GM19239 (cell line): Measurements from ENCODE around the gene ST6GALNAC1.
"Not testable (repeated sequence)": the region's sequence is repeated elsewhere in the genome, so short reads cannot be mapped to it uniquely, and the experiment has no call there.

Experiments used
- DNase-seq: peaks from one replicate; pipeline ENCODE4 v3.0.0; 2011; ENCODE audit warnings: low spot score; ENCODE audit not compliant: insufficient read length
- FAIRE-seq: peaks from 2 replicates; lab custom pipeline; 2011; peaks lifted over from hg19 to GRCh38; lab: Jason Lieb, UNC

The ST6GALNAC1 gene

DNA sequence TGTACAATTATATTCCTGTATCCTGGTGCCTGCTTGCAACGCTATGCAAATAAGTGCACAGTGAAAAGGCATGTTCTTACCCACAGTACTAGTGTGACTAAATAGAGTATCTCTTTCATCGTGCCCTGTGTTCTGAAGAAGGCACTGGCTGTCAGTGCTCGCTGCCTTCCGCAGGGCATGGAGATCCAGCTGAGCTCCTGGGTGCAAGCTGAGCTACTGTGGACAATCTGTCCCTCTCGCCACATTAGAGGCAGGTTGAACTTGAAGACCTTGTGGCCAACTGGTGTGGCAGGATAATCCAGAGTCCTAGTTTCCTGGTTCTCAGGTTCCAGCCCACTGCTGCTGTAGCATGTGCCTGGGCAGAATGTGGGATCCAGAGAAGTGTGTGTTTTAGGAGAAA lies 1.9 kb upstream of the ST6GALNAC1 start:
- DNase-seq (no peak), FAIRE-seq (no peak)

DNA sequence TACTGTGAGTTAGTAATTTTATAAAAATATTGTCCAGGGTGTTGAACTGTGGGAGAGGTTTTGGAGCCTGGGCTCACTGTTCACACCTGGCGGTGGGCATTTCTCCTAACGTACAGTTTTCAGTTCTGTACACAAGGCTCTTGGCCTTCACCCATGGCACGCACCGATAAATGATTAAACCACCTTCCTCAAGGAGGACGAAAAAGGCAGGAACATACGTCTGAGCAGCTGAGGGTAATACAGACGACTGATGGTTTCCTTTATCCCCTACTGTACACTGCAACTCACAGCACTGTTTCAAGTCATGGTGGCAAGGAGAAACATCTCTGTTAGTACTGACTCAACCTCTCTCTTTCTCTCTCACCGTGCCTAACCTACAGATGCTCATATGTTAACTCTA lies 1.4 kb upstream of the ST6GALNAC1 start:
- FAIRE-seq (no peak), DNase-seq (no peak)

DNA sequence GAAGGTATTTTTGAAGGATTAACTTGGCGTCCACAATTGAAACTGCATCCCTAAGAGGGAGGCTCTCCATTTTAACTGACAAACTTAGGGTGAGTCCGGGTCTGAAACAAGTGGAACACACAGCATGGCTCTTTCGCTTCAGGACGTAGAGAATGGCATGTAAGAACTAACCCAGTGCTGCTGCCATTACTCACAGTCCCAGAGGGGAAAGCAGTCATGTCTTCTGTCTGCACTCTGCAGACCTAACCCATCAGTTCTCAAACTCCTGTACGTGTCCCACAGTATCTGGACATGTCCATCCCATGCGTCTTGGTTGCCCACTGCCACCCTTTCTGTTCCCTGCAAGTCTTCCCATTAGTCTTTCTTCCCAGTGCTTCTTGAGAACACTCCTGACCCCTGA lies 563 bp downstream of the ST6GALNAC1 start:
- no peak for FAIRE-seq
- no peak for DNase-seq

DNA sequence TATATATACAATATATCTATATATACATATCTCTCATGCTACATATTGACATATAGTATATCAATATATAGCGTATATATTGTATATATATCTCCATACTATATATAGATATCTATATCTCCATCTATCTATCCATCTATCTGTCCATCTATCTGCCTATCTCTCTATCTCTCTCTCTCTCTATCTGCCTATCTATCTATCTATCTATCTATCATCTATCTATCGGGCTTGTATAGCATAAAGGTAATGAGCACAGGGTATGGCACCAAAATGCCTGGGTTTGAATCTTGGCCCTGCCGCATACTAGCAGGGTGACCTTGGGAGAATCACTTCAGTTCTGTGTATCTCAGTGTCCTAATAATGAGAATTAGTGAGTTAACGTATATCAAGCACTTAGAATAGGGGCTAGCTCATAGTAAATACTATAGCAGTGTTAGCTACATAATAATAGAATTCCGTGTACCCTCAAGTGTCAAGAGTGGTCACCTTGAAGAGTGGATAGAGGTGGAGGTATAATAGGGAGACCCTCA lies 1.5 kb downstream of the ST6GALNAC1 start:
- FAIRE-seq (no peak), DNase-seq (no peak)

DNA sequence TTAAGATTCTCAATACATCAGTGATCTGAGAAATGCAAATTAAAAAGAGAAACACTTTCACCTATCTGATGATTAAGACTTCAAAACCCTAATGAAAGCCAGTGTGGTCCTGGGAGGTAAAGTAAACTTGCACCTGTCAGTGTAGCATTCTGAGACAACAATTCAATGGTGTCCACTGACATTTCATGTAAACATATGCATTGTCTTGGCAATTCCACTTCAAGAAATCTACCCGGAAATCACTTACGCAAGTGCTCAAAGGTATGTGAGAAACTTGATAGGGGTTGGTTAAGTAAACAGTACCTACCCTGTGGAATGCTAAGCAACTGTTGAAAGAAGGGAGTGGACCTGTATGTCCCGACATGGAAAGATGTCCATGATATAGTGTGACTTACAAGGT lies 2.1 kb downstream of the ST6GALNAC1 start:
- DNase-seq, result no peak

DNA sequence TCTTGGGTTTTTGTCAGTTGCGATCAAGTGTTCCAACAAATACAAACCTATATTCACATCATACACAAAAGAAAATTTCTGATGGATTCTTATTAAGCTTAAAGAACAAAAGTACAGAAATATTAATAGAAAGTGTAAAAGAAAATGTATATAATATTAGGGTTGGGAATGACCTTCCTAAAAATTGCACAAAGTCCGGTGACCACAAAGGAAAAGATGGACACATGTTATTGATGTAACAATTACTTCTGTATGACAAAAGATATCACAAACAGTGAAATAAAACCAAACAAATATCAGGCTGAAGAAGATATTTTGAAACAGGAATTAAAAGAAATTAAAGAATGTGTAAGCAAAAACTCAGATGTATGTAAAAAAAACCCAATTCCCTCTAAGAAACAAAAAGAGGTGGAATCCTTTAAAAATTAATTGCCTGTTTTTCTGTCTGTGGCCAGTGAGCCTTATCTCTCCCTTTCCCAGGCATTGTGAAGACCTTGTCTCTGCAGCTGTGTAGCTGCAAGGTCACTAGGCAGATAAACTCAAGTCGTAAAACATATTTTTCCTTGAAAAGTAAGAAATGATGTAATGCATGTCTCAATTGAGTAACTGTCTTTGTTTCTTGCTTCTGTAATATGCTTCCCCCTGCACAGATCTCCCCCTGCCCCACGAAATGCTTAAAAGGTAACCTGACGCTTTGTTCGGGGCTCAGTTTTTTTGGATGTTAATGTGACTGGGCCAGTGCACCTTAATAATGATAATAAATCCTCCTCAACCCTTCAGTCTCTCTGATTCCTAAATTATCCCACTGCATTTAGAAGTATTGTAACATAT lies 2.8 kb downstream of the ST6GALNAC1 start:
- no peak for DNase-seq
- no peak for FAIRE-seq

More for the DNA sequence above, 2.1 kb downstream of the ST6GALNAC1 start:
- no peak for FAIRE-seq

DNA sequence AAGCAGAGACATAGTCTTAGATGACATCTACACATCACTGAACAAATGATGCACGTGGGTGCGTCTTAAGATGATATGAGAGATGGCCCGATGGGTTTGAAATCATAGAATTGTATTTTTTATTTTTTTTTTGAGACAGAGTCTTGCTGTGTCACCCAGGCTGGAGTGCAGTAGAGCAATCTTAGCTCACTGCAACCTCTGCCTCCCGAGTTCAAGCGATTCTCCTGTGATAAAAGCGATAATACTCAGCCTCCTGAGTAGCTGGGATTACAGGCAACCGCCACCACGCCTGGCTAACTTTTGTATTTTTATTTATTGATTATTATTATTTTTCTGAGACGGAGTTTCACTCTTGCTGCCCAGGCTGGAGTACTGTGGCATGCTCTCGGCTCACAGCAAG lies 5.3 kb downstream of the ST6GALNAC1 start:
- no peak for FAIRE-seq
- no peak for DNase-seq

DNA sequence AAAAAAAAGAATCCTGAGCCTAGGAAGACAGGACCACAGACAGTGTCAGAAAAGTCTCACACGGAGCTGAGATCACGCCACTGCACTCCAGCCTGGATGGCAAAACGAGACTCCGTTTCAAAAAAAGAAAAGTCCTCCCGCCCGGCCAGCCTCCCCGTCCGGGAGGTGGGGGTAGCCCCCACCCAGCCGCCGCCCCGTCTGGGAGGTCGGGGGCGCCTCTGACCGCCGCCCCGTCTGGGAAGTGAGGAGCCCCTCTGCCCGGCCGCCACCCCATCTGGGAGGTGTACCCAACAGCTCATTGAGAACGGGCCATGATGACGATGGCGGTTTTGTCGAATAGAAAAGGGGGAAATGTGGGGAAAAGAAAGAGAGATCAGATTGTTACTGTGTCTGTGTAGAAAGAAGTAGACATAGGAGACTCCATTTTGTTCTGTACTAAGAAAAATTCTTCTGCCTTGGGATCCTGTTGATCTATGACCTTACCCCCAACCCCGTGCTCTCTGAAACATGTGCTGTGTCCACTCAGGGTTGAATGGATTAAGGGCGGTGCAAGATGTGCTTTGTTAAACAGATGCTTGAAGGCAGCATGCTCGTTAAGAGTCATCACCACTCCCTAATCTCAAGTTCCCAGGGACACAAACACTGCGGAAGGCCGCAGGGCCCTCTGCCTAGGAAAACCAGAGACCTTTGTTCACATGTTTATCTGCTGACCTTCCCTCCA lies 6.9 kb downstream of the ST6GALNAC1 start:
- not testable (repeated sequence) for DNase-seq, FAIRE-seq

DNA sequence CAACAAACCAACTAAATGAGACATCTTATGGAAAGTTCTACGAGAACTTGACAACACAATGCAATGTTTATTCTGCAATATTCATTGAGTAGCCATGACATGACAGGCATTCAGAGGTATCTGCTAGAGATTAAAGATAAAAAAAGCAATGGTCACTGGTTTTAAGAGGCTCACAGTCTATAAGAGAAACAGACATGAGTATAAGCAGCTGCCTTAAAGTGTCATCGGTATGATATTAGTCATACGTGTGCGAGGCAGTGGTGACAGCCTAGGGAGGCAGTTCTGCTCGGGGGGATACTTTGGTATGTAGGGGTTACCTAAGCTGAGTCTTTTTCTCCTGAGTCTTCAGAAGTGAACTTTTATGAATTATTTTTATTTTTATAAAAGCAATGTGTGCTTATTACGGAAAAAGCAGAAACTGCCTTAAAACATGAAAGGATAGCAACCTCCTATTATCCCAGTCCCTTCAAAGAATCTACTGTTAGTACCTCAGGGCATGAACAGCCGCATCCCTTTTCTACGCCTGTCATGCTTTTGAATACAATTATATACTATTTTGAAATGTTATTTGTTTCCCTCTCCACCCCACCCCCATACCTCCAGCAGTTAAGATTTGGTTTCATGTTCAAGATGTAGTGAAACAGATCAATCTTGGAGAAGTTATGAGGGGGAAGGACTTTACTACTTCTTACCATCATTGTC lies 7.7 kb downstream of the ST6GALNAC1 start:
- no peak for FAIRE-seq
- DNase-seq, result no peak

DNA sequence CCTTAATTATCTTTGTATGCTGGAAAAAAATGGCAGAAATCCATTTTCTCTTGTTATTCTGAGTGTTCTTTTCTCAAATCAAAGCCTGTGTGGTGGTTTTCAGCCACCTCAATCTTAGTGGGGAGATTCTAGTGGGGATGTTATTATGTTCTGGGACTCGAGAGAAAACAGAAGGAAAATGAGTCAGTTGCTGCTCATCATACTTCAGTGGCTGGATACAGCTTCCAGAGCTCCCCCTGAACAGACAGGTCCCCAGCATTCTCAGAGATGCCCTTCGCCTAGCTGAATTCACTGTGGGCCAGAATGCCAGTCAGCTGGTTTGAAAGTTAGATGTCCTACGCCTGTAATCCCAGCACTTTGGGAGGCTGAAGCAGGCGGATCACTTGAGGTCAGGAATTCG lies 8.5 kb downstream of the ST6GALNAC1 start:
- FAIRE-seq, result no peak
- DNase-seq, result no peak

DNA sequence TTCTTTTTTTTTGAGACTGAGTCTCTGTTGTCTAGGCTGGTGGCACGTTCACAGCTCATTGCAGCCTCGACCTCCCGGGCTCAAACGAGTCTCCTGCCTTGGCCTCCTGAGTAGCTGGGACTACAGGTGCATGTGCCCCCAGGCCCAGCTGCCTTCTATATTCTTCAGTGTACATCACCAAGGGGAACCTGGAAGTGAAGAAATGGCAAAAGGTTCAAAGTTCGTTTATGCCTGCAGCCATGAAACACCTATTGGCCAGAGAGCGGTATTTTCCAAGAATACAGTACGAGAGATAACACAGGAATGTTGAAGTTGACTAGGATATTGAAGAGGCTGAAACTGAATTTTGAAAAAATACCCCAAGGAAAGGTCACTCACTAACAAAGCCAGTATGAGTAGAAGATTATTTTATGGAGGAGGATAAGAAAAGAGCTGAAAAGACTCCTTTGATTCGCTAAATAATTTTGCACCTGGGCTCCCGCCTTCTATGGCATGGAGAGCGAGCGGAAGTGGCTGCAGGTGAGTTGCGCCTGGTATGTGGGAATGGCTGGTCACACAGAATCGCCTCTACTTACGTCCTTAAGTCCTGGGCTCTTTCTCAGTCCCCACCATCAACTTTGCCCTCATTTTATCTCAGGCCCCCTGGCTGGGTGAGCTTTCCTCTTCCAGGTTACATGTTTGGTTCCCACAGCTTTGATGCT lies 9.8 kb downstream of the ST6GALNAC1 start:
- FAIRE-seq, result no peak

DNA sequence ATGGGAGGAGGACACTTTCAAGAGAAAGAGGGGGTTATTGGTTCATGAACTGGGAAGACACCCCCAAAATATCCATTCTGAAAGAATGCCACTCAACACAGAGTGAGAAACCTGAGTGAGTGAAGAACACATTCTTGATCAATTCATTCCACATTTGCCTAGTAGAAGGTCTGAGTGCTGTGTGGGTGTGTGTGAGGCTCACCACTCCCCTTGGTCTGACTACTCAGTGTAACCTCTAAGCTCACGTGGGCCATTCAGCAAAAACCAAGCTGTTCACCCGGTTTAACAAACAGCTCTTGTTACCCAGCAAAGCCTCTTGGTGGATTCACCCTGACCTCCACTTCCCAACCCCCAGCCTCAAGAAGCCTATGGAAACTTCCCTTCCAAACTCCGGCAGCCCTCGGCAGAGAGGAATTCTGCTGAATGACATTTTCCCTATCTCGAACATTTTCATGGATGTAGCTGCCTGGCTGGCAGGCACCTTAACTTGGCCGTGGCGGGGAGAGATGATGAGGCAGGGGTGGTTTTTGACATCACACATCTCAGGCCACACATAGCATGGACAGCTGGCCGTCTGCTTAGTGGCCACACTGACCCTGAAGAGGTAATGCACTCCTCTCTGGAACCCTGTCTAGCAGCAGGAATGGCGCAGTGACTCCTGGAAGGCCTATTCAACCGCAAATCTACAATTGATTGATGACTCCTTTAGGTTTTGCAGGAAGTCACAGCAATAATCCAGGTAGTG lies 11.6 kb downstream of the ST6GALNAC1 start:
- DNase-seq (no peak), FAIRE-seq (no peak)

More for the DNA sequence above, 9.8 kb downstream of the ST6GALNAC1 start:
- no peak for DNase-seq

DNA sequence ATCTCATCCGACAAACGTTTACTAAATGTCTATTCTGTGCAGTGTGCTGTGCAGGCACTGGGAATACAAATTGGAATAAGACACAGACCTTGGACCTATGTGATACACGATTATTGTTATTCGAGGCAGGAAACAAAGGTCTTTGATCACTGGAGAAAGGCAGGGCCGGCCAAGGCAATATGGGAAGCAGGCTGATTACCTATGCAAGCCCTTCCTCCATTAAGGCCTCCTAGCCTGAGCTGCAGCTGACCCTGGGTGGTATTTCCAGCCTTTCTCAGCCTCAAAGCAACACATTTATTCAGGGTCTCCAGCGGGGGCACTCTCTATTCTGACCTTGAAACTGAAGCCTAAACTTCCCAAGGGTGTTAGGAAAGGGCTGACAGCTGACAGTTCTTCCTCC lies 13.4 kb downstream of the ST6GALNAC1 start:
- FAIRE-seq (no peak), DNase-seq (no peak)

DNA sequence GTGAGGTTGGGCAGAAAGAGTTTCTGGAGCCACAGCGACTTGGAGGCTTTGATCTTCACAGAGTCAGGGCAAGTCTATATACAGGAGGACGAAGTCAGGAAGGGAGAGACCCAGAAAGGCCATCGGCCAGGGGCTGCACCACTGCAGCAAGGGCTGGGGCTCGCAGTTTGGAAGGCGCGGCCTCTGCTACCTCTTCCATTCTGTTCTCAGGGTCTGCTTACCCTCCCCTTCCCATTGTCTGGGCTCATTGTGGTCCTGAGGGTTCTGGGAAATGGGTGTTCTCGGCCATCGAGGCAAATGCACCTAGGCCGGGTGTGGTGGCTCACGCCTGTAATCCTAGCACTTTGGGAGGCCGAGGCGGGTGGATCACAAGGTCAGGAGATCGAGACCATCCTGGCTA lies 16.0 kb downstream of the ST6GALNAC1 start:
- FAIRE-seq, result no peak

DNA sequence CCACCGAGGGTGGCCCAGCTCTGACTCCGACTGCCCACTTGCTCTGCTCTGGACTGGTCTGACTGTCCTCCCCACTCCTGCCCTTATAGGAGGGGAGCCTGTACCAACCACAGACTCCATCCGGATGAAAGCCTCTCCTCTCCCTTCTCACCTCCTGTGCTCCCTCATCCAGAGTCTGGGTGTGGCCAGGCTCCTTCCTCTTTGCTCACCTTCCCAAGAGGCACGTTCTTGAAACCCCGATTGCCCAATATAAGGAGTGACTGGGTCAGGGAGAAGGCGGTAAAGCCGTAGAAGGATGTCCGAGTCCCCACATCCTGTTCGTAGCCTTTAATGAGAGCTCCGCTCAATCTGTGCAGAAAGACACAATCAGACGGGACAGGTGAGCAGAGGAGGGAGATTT lies 17.1 kb downstream of the ST6GALNAC1 start:
- FAIRE-seq, result no peak
- DNase-seq, result no peak

More for the DNA sequence above, 16.0 kb downstream of the ST6GALNAC1 start:
- no peak for DNase-seq

DNA sequence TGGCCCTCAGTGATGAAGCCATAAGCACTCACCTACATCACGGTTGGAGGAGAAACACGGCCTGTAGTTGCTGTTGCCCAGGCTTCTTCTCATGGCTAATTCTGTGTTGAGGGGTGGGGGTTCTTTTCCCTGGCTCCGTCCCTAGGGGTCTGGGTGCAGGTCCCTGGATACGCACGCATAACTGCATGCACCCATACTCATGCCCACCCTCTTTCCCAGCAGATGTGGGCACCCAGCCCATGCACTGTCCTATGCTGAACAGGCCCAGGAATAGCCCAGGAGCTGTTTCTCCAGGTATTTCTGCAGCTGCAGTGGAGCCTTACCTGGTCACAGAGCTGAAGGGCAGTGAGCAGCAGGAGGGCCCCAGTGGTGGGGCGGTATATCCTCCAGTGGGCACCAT lies 18.1 kb downstream of the ST6GALNAC1 start:
- FAIRE-seq (no peak), DNase-seq (no peak)

DNA sequence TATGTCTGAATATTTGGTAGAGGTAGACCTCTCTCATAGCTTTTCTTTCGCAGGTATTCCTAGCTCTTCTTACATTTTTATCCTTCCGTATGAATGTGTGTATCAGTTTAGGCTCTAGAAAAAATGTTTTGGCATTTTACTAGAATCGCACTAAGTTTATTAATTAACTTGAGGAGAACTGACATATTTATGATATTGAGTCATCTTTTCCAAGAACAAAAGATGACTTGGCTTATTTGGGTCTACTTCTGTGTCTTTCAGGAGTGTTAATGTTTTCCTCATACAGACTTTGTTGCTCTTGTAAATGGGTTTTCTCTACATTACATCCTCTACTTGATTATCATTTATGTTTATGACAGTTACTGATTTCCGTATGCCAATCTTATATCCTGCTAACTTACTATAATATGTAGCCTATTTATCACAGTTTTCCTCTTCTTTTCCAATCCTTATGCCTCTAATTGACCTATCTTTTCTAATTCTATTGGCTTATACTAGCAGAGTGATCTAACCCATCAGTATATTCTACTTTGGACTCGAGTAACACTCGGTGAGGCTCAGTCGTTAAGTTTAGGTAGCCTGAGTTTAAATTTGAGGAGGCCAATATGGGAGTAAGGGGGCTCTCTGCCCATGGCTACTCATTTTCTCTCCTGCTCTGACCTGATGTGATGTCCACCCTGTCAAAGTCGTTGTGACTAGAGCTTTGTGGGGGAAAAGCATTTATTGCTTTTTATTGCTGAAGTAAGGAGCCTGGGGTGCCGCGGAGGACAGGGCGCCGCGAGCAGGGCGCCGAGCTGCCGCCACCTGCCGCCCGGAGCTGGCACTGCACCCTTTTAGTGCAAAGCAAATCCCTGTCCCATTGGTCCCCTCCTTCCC lies 20.0 kb downstream of the ST6GALNAC1 start:
- peak; percentile 79 for DNase-seq
- peak; percentile 74 for FAIRE-seq

DNA sequence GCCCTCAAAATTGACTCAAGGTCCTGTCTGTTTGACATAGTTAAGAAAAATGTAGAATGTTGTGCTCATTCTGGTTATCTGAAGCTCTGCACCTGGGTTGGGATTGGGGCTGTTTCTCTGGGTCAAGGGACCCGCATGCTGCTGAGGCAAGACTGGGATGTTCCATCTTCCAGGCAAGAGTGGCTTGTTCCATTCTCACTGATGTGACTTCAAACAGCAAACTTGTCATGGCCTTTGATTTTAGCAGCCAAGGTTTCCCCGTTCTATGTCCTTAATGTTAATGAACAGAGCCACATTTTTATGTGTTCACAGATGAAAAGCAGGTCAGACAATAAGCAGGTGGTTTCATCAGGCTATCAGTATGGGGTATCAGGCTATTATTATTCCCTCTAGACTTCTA lies 25.7 kb downstream of the ST6GALNAC1 start:
- FAIRE-seq, result no peak
- DNase-seq, result no peak
